GM19438 (cell line): ENCODE results near the gene DDX49.
"Not testable (repeated sequence)": the region's sequence is repeated elsewhere in the genome, so short reads cannot be mapped to it uniquely, and the experiment has no call there.

ENCODE experiments used
- ATAC-seq: cut with Tn5 transposase; IDR thresholded peaks from one replicate; pipeline ENCODE4 v1.9.1; 2021; ENCODE audit warnings: low read depth; ENCODE audit not compliant: unreplicated experiment

DDX49 gene

GRCh38 chr19:18908917-18909619, 10.4 kb upstream of the DDX49 start:
- no peak for ATAC-seq

- no peak for ATAC-seq
Observed at GRCh38 chr19:18910010-18910409, 9.5 kb upstream of the DDX49 start.

- ATAC-seq: no peak
Observed at GRCh38 chr19:18910801-18911436, 8.6 kb upstream of the DDX49 start.

- no peak for ATAC-seq
Observed at GRCh38 chr19:18912933-18913332, 6.6 kb upstream of the DDX49 start.

- no peak for ATAC-seq
Observed at GRCh38 chr19:18913466-18913865, 6.0 kb upstream of the DDX49 start.

- ATAC-seq: no peak
Observed at GRCh38 chr19:18915639-18916038, 3.9 kb upstream of the DDX49 start.

- not testable (repeated sequence) for ATAC-seq
Observed at GRCh38 chr19:18917593-18917992, 1.9 kb upstream of the DDX49 start.

- peak; percentile 6 for ATAC-seq
Observed at GRCh38 chr19:18919900-18920214, 342 bp downstream of the DDX49 start.

- ATAC-seq: no peak
Observed at GRCh38 chr19:18920400-18920799, 885 bp downstream of the DDX49 start.

GRCh38 chr19:18921593-18921992, 2.1 kb downstream of the DDX49 start:
- no peak for ATAC-seq

- no peak for ATAC-seq
Observed at GRCh38 chr19:18922228-18922985, 2.9 kb downstream of the DDX49 start.

- no peak for ATAC-seq
Observed at GRCh38 chr19:18924684-18925213, 5.2 kb downstream of the DDX49 start.

GRCh38 chr19:18928018-18928805, 8.7 kb downstream of the DDX49 start:
- no peak for ATAC-seq

- no peak for ATAC-seq
Observed at GRCh38 chr19:18929311-18929710, 9.8 kb downstream of the DDX49 start.

- ATAC-seq: no peak
Observed at GRCh38 chr19:18931316-18932162, 12.0 kb downstream of the DDX49 start.

- ATAC-seq: no peak
Observed at GRCh38 chr19:18932216-18932841, 12.8 kb downstream of the DDX49 start.

GRCh38 chr19:18933297-18933696, 13.8 kb downstream of the DDX49 start:
- no peak for ATAC-seq

GRCh38 chr19:18939163-18939562, 19.6 kb downstream of the DDX49 start:
- ATAC-seq: no peak
